PC-3 (cell line): ENCODE results near the gene SYNJ2. TPM values are rescaled to one million over a fixed set of nuclear protein-coding genes. Genes with fewer than 3 reads are reported as not detected.

Experiments used
- ATAC-seq: fragments of 200-7000 bp; cut with Tn5 transposase; 2 replicates; pipeline ENCODE4 v1.9.1; 2020; ENCODE audit warnings: mild to moderate bottlenecking, moderate library complexity
- BruUV-seq: library from RNA; stranded (reverse); fragments of 400-500 nt; replicated peaks from 2 replicates; lab custom pipeline; 2021; lab: Mats Ljungman, UMichigan
- CTCF ChIA-PET: fragments of 300-600 bp; sonication (Branson Sonifier 250); formaldehyde crosslinking; loops from one replicate; lab custom pipeline; 2022; ENCODE audit warnings: antibody characterized with exemption; lab: Charles Lee
- POLR2A ChIA-PET: fragments of 300-600 bp; sonication (Branson Sonifier 250); formaldehyde crosslinking; loops from one replicate; lab custom pipeline; 2022; ENCODE audit warnings: antibody characterized with exemption; ENCODE audit not compliant: unreplicated experiment; lab: Charles Lee
- DNase-seq: peaks from one replicate; pipeline ENCODE4 v3.0.0-alpha.2; 2015
- H2AFZ ChIP-seq: fragments of 300-600 bp; sonication (generic); 2 replicates; pipeline ENCODE4 v1.6.0; 2016; ENCODE audit warnings: antibody characterized with exemption, low read length
- H3F3A ChIP-seq: fragments of 300-600 bp; sonication (generic); one replicate; pipeline ENCODE4 v1.6.0; 2017; ENCODE audit warnings: antibody characterized with exemption, low read length, control low read depth, mild to moderate bottlenecking; ENCODE audit not compliant: unreplicated experiment
- H3K27ac ChIP-seq: fragments of 300-600 bp; sonication (generic); 2 replicates; pipeline ENCODE4 v1.5.1; 2016; ENCODE audit warnings: mild to moderate bottlenecking, low read length
- H3K27me3 ChIP-seq: fragments of 300-600 bp; sonication (generic); 2 replicates; pipeline ENCODE4 v1.6.1; 2016; ENCODE audit warnings: low read length, mixed read lengths
- H3K36me3 ChIP-seq: fragments of 300-600 bp; sonication (generic); 2 replicates; pipeline ENCODE4 v1.6.1; 2016; ENCODE audit warnings: low read depth, mixed run types, low read length, mixed read lengths
- H3K4me1 ChIP-seq: fragments of 300-600 bp; sonication (generic); 2 replicates; pipeline ENCODE4 v1.5.1; 2016; ENCODE audit warnings: low read length; ENCODE audit not compliant: insufficient read depth
- H3K4me2 ChIP-seq: fragments of 300-600 bp; sonication (generic); 2 replicates; pipeline ENCODE4 v1.6.0; 2016; ENCODE audit warnings: low read length
- H3K4me3 ChIP-seq: fragments of 300-600 bp; sonication (generic); 2 replicates; pipeline ENCODE4 v1.5.1; 2016; ENCODE audit warnings: mild to moderate bottlenecking, low read length, mixed read lengths
- H3K79me2 ChIP-seq: fragments of 300-600 bp; sonication (generic); 2 replicates; pipeline ENCODE4 v1.6.1; 2017; ENCODE audit warnings: low read length, mixed read lengths
- H3K9ac ChIP-seq: fragments of 300-600 bp; sonication (generic); 2 replicates; pipeline ENCODE4 v1.6.0; 2016; ENCODE audit warnings: mild to moderate bottlenecking, low read length
- H3K9me2 ChIP-seq: fragments of 300-600 bp; sonication (generic); replicated peaks from 2 replicates; pipeline ENCODE4 v1.6.1; 2016; ENCODE audit warnings: mixed run types, low read length, mixed read lengths
- H3K9me3 ChIP-seq: fragments of 300-600 bp; sonication (generic); 2 replicates; pipeline ENCODE4 v1.6.1; 2016; ENCODE audit warnings: low read length, mixed read lengths
- H4K20me1 ChIP-seq: fragments of 300-600 bp; sonication (generic); 2 replicates; pipeline ENCODE4 v1.6.1; 2016; ENCODE audit warnings: low read length, mixed read lengths
- CTCF ChIP-seq: fragments of 300-600 bp; sonication (generic); conservative IDR thresholded peaks from 2 replicates; pipeline ENCODE4 v1.5.1; 2017; ENCODE audit warnings: antibody characterized with exemption, low read depth, mild to moderate bottlenecking, low read length
- EZH2 ChIP-seq: fragments of 300-600 bp; sonication (generic); IDR thresholded peaks from one replicate; pipeline ENCODE4 v1.6.1; 2017; ENCODE audit warnings: antibody characterized with exemption, mild to moderate bottlenecking, low read length; ENCODE audit not compliant: unreplicated experiment
- EZH2phosphoT487 ChIP-seq: fragments of 300-600 bp; sonication (generic); IDR thresholded peaks from 2 replicates; pipeline ENCODE4 v1.6.1; 2018; ENCODE audit warnings: mild to moderate bottlenecking, antibody characterized with exemption, low read length, borderline replicate concordance
- intact Hi-C: fragments of 100-400 bp; cut with micrococcal nuclease; formaldehyde crosslinking; loops from 2 replicates; pipeline ENCODE4 v1.9.0; 2023
- total RNA-seq: library from RNA; depleted of rRNA; stranded (reverse); fragments of >200 nt; gene quantifications from 2 replicates; pipeline ENCODE4 v1.2.3, GENCODE V29; 2014

Gene SYNJ2
- total RNA-seq, 1 experiment from 2014 or later = 21.5 TPM

- ChIA-PET CTCF (interaction anchor here (0.6 kb wide), 1 partner anchor 309 kb away, joined by 5 read pairs; no protein-coding TSS in a partner anchor), POLR2A (interaction anchor here (0.6 to 0.7 kb wide), 2 partner anchors 43 to 525 kb away, joined by 3 to 4 read pairs; no protein-coding TSS in a partner anchor)
- H3K4me3 ChIP-seq = no peak overlapping the region
- H3K36me3 ChIP-seq = 0 out of 2 replicates have a peak, but pooled peaks cover 4% of the 10 kb centered on the region
- BruUV-seq = TSS peak; percentile 97
- no peak overlapping the region for H2AFZ ChIP-seq
- H3F3A ChIP-seq = peaks cover 6% of the 10 kb centered on the region
- H3K27ac ChIP-seq = peak overlapping the region; percentile 98
- H3K79me2 ChIP-seq = no peaks in the 10 kb centered on the region
- TF ChIP-seq EZH2phosphoT487 (no peak), CTCF (no peak), EZH2 (no peak)
- no peaks in the 10 kb centered on the region for H3K9me2 ChIP-seq
- H3K27me3 ChIP-seq = no peaks in the 10 kb centered on the region
- peaks cover 46% of the 10 kb centered on the region for H3K4me1 ChIP-seq
- no peaks in the 10 kb centered on the region for H3K9me3 ChIP-seq
- no peaks in the 10 kb centered on the region for H4K20me1 ChIP-seq
- ATAC-seq (no peak), DNase-seq (no peak)
- H3K4me2 ChIP-seq = peak overlapping the region; percentile 59
- intact Hi-C loops = loop anchor here (5.0 kb wide), 1 partner anchor 41 kb away; no protein-coding TSS in a partner anchor
- peak overlapping the region; percentile 75 for H3K9ac ChIP-seq
These were observed 86.7 kb downstream of the SYNJ2 start for GRCh38 chr6:158068156-158068892.

GRCh38 chr6:158068893-158069799, 87.5 kb downstream of the SYNJ2 start:
- H3K36me3 ChIP-seq = 0 out of 2 replicates have a peak, but pooled peaks cover 4% of the 10 kb centered on the region
- ATAC-seq (peak; percentile 76), DNase-seq (peak; percentile 81)
- ChIA-PET CTCF (interaction anchor here (1.0 to 1.2 kb wide), 2 partner anchors 12 to 86 kb away, joined by 3 to 4 read pairs; no protein-coding TSS in a partner anchor), POLR2A (interaction anchor here (0.5 to 0.7 kb wide), 4 partner anchors 12 to 913 kb away, joined by 3 to 9 read pairs (median 4); no protein-coding TSS in a partner anchor)
- no peaks in the 10 kb centered on the region for H3K9me3 ChIP-seq
- no peak overlapping the region for H2AFZ ChIP-seq
- intact Hi-C loops = loop anchor here (1.0 to 5.0 kb wide), 4 partner anchors 12 to 87 kb away; no protein-coding TSS in a partner anchor
- BruUV-seq = TSS peak; percentile 80
- H3K9ac ChIP-seq = peak overlapping the region; percentile 83
- peak overlapping the region; percentile 98 for H3K27ac ChIP-seq
- H3K79me2 ChIP-seq = no peaks in the 10 kb centered on the region
- H3K9me2 ChIP-seq = no peaks in the 10 kb centered on the region
- H3F3A ChIP-seq = peaks cover 6% of the 10 kb centered on the region
- peaks cover 46% of the 10 kb centered on the region for H3K4me1 ChIP-seq
- peak overlapping the region; percentile 6; the same call in 1 of the 2 replicates for H3K4me3 ChIP-seq
- H3K4me2 ChIP-seq = peak overlapping the region; percentile 59
- H3K27me3 ChIP-seq = no peaks in the 10 kb centered on the region
- TF ChIP-seq EZH2 (no peak), CTCF (no peak), EZH2phosphoT487 (no peak)
- no peaks in the 10 kb centered on the region for H4K20me1 ChIP-seq
